Activated CD8-positive, alpha-beta memory T cell treated with anti-CD3 and anti-CD28 coated beads for 24 hours (primary cell): ENCODE data around the gene ALDOC.
A peak's percentile ranks its signal among the peaks of the same experiment; 100 is the strongest.

Experiments
- DNase-seq: peaks from one replicate; pipeline ENCODE4 v3.0.0-alpha.2; 2020

Gene ALDOC

DNA sequence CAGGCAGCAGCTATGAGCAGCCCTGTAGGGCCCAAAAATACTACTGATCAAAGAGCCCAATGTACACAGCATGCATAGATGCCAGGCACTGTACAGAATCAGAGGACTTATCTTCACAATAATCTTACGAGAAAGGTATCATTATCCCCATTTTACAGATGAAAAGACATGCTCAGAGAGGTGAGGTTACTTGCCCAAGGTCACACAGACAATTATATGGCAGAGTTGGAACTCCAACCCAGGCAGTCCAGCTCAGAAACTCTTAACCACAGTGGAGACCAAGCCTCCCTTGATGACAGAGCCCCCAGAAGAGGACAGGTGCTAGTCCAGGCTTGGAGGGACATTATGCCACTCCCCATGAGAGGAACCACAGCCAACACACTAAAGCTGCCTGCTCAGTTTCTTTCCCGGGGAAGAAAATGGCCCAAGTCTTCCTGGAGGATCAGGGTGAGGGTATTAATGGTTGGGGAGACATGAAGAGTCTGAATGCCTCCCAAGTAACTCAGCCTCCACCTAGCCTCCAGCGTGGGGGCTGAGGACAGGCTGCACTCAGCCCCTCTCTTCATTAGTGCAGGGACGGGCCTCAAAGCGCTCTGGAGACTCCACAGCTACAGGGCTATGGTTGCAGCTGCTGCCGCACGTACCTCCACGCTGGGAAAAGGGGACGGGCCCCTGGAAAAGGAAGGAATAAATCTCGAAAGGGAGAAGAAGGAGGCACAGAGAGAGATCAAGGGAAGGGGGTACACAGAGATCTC lies 25.1 kb downstream of the ALDOC start:
- no peak for DNase-seq

DNA sequence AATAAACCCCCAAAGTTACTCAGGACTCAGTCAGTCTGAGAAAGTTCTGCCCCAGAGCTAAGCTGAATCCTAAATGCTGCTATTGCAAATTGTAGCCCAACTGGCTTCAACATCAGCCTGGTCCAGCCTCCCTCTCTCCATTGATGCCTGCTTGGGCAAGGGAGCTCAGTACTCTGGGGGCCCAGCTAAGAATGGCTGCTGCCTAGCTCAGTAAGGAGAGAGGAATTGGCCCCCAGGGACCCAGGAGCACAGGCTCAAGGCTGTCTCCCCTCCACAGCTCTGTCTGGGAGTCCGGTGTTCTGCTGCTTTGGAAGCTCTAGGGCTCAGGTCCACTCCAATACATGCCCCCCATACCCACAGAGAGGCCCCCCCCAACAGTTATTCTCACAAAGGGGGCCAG lies 25.8 kb downstream of the ALDOC start:
- DNase-seq: no peak

GRCh38 chr17:28549236-28550132 lies 27.2 kb downstream of the ALDOC start:
- DNase-seq: peak; percentile 75

- DNase-seq: no peak
Measured at GRCh38 chr17:28548417-28549130, 28.1 kb downstream of the ALDOC start.

- DNase-seq: peak; percentile 86
Measured at GRCh38 chr17:28547623-28548416, 28.9 kb downstream of the ALDOC start.

DNA sequence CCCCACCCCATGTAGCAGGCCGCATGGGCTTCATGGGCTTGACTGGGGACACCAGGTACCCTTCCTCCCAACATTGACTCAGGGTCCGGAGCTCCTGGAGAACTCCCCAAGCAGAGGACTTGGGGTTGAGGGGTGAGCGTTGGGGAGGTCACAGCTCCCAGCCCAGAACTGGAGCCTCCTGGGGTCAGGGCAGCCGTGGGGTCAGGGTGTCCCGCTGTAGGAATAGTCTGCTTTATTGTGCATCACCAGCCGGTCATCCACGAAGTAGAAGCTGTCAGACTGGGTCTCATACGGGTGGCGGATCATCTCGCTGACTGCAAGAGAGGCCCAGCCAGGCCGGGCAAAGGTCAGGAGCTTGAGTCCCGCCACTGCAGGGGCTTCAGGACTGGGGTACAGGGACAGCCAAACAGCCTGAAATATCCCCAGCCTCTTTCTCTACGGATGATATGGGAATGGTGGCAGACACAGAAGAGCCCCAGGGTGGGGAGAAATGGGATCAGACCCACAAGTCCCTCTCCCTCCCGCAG lies 29.5 kb downstream of the ALDOC start:
- DNase-seq: no peak

- DNase-seq: no peak
Measured at GRCh38 chr17:28545787-28546415, 30.8 kb downstream of the ALDOC start.

DNA sequence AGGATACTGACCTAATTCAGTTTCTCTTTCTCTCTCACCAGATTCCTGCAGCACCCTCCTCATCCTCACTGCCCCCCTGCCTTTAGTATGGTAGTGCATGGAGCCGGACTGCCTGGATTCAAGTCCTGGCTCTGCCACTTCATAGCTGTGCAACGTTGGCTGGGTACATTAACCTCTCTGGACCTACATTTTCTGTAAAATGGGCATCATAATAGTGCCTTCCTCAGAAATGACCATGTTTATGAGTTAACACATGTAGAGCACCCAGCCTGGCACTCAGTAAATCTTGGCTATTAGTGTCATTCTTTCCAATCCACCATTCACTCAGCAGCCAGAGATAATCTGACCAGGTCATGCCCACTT lies 31.6 kb downstream of the ALDOC start:
- no peak for DNase-seq

- no peak for DNase-seq
Measured at GRCh38 chr17:28544402-28545140, 32.1 kb downstream of the ALDOC start.

- no peak for DNase-seq
Measured at GRCh38 chr17:28541439-28541838, 35.3 kb downstream of the ALDOC start.

GRCh38 chr17:28540231-28540630 lies 36.5 kb downstream of the ALDOC start:
- DNase-seq: no peak

DNA sequence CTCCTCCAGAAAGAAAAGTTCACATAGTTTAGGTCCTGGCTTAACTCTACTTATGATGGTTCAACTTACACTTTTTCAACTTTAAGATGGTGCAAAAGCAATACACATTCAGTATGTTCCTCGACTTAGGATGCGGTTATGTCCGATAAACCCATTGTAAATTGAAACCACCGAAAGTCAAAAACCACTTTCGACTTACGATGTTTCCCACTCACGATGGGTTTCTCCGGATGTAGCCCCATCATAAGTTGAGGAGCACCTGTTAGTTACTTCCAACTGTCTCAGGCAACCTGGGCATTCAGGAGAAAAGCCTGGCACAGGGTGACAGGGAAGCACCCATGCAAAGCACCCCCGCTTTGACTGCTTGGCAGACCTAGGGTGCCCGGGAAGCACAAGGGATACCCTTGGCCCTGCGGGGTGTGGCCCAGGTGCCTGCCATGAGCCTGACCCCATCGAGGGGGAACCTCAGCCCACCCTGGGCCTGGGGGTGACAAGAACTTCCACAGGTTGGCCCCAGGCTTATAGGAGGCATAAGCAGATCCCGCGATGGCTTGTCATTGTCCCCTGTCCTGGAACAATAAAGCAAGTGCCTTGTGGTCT lies 38.3 kb downstream of the ALDOC start:
- DNase-seq: no peak

DNA sequence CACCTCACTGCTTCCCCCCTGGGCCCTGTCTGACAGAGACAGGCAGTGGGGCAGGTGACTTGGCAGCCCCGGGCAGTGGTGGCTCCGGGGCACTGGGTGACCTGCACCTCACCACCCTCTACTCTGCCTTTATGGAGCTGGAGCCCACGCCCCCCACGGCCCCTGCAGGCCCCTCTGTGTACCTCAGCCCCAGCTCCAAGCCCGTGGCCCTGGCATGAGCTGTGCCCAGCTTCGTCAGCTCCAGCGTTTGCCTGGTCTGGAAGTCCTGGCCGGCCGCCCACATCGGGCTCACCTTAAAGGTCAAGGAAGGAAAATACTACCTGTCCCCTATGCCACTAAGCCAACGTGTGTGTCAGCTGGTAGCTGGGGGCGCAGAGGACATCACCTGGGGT lies 39.5 kb downstream of the ALDOC start:
- no peak for DNase-seq

GRCh38 chr17:28536532-28537218 lies 40.0 kb downstream of the ALDOC start:
- DNase-seq: no peak

- DNase-seq: no peak
Measured at GRCh38 chr17:28534740-28535375, 41.8 kb downstream of the ALDOC start.

DNA sequence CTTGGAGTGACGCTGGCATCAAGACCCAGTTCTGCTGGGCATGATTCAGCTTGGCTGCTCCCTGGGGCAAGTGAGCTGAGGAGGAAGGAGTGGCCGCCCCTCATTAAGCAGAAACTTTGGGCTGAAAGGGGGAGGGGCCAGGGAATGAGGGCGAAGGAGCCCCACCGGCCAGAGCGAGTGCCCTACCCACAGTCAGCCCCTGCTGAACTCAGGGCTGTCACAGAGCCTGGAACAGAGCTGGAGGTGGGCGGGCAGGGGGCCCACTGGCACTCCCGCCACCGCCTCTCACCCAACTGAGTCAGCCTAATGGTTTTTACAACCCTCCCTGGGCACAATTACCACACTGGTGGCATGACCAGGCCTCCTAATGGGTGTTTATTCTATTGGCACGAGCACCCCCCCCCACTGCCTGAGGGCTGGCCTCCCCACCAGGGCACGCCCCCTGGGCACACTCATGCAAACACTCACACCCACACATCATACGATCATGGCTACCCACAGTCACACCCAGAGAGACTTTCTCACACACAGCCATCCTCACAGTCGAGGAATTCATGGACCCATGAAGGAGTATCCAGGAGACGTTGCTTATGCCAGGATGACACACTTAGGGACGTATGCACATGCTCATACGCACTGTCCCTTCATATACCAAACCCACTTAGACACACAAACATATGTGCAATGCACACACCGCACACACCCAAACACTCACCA lies 43.4 kb downstream of the ALDOC start:
- no peak for DNase-seq

- DNase-seq: no peak
Measured at GRCh38 chr17:28532050-28532960, 44.4 kb downstream of the ALDOC start.

DNA sequence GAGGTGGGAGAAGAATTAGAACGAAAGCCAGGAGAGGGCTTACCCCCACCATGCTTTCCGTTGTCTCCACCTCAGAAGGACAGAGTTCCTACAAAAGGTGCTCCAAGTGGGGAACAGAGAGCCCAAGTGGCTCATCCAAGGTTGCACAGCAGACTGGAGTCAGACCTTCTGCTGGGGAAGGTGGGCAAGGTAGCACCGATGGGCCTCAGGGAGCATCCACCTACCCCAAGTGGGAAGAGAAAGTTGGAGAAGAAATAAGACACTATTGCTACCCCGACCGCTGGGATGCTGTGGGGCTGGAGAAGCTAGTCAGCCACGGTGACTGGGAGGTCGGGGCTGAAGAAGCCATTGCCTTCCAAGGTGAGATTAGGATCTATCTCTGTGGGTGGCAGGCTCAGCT lies 45.8 kb downstream of the ALDOC start:
- no peak for DNase-seq
